H1 (cell line): ENCODE data around the gene ENTPD8. TPM values are rescaled to one million over a fixed set of nuclear protein-coding genes. Genes with fewer than 3 reads are reported as not detected.

ENCODE experiments used
- CTCF ChIA-PET: fragments of 300-600 bp; sonication (Branson Sonifier 250); formaldehyde crosslinking; loops from one replicate; lab custom pipeline; 2021; ENCODE audit not compliant: partially characterized antibody; lab: Charles Lee
- POLR2A ChIA-PET: fragments of 300-600 bp; sonication (Branson Sonifier 250); formaldehyde crosslinking; loops from one replicate; lab custom pipeline; 2021; ENCODE audit warnings: inconsistent platforms; ENCODE audit not compliant: partially characterized antibody; lab: Charles Lee
- DNase-seq, 2 experiments: peaks; one replicate each; pipeline versions ENCODE4 v3.0.0 to v3.0.0-alpha.2; 2010 to 2022; ENCODE audit warnings: low spot score in 2 of 2, low read depth in 1 of 2, mixed read lengths in 1 of 2
- FAIRE-seq: peaks from 2 replicates; lab custom pipeline; 2011; peaks lifted over from hg19 to GRCh38; lab: Jason Lieb, UNC
- H2AFZ ChIP-seq: 2 replicates; pipeline ENCODE4 v1.8.1; 2012; ENCODE audit warnings: low read length, inconsistent platforms
- H2AK5ac ChIP-seq: 2 replicates; pipeline ENCODE4 v1.6.1; 2013; ENCODE audit warnings: low read depth, low read length
- H2BK120ac ChIP-seq: replicated peaks from 2 replicates; pipeline ENCODE3; 2013; ENCODE audit warnings: low read depth, low read length, inconsistent platforms
- H2BK12ac ChIP-seq: 2 replicates; pipeline ENCODE4 v1.6.1; 2013; ENCODE audit warnings: low read depth, low read length
- H2BK15ac ChIP-seq: 2 replicates; pipeline ENCODE4 v1.6.1; 2013; ENCODE audit warnings: low read length
- H2BK20ac ChIP-seq: 2 replicates; pipeline ENCODE4 v1.6.1; 2013; ENCODE audit warnings: low read length
- H2BK5ac ChIP-seq: 2 replicates; pipeline ENCODE4 v1.6.1; 2013; ENCODE audit warnings: low read depth, low read length
- H3K14ac ChIP-seq: 2 replicates; pipeline ENCODE4 v1.6.1; 2013; ENCODE audit warnings: inconsistent platforms; ENCODE audit not compliant: insufficient read length
- H3K18ac ChIP-seq: 2 replicates; pipeline ENCODE4 v1.6.1; 2013; ENCODE audit warnings: low read length; ENCODE audit errors: extremely low read depth
- H3K23ac ChIP-seq: 2 replicates; pipeline ENCODE4 v1.6.1; 2013; ENCODE audit warnings: inconsistent platforms; ENCODE audit not compliant: insufficient read length
- H3K23me2 ChIP-seq: 2 replicates; pipeline ENCODE4 v1.6.1; 2013; ENCODE audit warnings: low read depth, low read length
- H3K27ac ChIP-seq: 2 replicates; pipeline ENCODE4 v1.6.1; 2011; ENCODE audit warnings: low read depth, low read length, inconsistent platforms
- H3K27me3 ChIP-seq, 4 experiments: replicated peaks in 1 of 4; 1 replicate in 1 of 4; 2 replicates in 3 of 4; pipeline versions ENCODE4 v1.6.1 to v1.8.1; 2011 to 2013; ENCODE audit warnings: low read length in 3 of 4, mild to moderate bottlenecking in 3 of 4, inconsistent platforms in 2 of 4, mixed read lengths in 2 of 4, moderate library complexity in 1 of 4; ENCODE audit not compliant: control insufficient read depth in 3 of 4, insufficient read depth in 3 of 4; ENCODE audit errors: extremely low read depth in 1 of 4
- H3K36me3 ChIP-seq, 4 experiments: 2 replicates each; pipeline versions ENCODE4 v1.6.1 to v1.8.1; 2011 to 2013; ENCODE audit warnings: mild to moderate bottlenecking in 4 of 4, low read length in 3 of 4, moderate library complexity in 2 of 4, control low read depth in 1 of 4, inconsistent platforms in 1 of 4; ENCODE audit not compliant: insufficient read depth in 4 of 4, control insufficient read depth in 2 of 4
- H3K4ac ChIP-seq: replicated peaks from 2 replicates; pipeline ENCODE3; 2013; ENCODE audit warnings: low read length, low read depth, mixed read lengths, inconsistent platforms; ENCODE audit not compliant: insufficient read length
- H3K4me1 ChIP-seq, 4 experiments: replicated peaks in 1 of 4; 1 replicate in 1 of 4; 2 replicates in 3 of 4; pipeline versions ENCODE4 v1.6.1 to v1.8.1; 2011 to 2013; ENCODE audit warnings: low read length in 3 of 4, inconsistent platforms in 2 of 4, mixed read lengths in 1 of 4; ENCODE audit not compliant: insufficient read depth in 4 of 4, control insufficient read depth in 3 of 4
- H3K4me2 ChIP-seq, 2 experiments: 2 replicates each; pipeline versions ENCODE4 v1.6.1 to v1.8.1; 2011 to 2013; ENCODE audit warnings: low read depth in 2 of 2, low read length in 2 of 2, control low read depth in 1 of 2, inconsistent platforms in 1 of 2, mild to moderate bottlenecking in 1 of 2; ENCODE audit not compliant: insufficient read depth in 1 of 2
- H3K4me3 ChIP-seq, 4 experiments: fragments of 200-600, 300-600 bp in 1 of 4; sonication (generic), shearing (Covaris generic), sonication (Bioruptor Twin) in 1 of 4; 2 replicates each; pipeline versions ENCODE4 v1.5.1 to v1.8.1; 2011 to 2016; ENCODE audit warnings: low read length in 4 of 4, low read depth in 3 of 4, control low read depth in 2 of 4, inconsistent platforms in 2 of 4, mild to moderate bottlenecking in 2 of 4, mixed read lengths in 1 of 4, moderate library complexity in 1 of 4; ENCODE audit not compliant: insufficient read depth in 2 of 4; ENCODE audit errors: extremely low read depth in 1 of 4
- H3K56ac ChIP-seq: replicated peaks from 2 replicates; pipeline ENCODE3; 2013; ENCODE audit warnings: low read depth, mild to moderate bottlenecking, mixed read lengths, low read length, inconsistent platforms; ENCODE audit not compliant: insufficient read length
- H3K79me1 ChIP-seq: 2 replicates; pipeline ENCODE4 v1.6.1; 2013; ENCODE audit warnings: low read depth, low read length, control low read depth
- H3K79me2 ChIP-seq, 2 experiments: 2 replicates each; pipeline versions ENCODE4 v1.6.1 to v1.8.1; 2012 to 2013; ENCODE audit warnings: low read length in 2 of 2, mild to moderate bottlenecking in 2 of 2, inconsistent platforms in 1 of 2; ENCODE audit not compliant: insufficient read depth in 2 of 2, control insufficient read depth in 1 of 2
- H3K9ac ChIP-seq, 4 experiments: replicated peaks in 1 of 4; 1 replicate in 1 of 4; 2 replicates in 3 of 4; pipeline versions ENCODE4 v1.6.1 to v1.8.1; 2011 to 2013; ENCODE audit warnings: low read depth in 3 of 4, low read length in 3 of 4, control low read depth in 2 of 4, mild to moderate bottlenecking in 2 of 4, moderate library complexity in 2 of 4, inconsistent platforms in 1 of 4; ENCODE audit errors: extremely low read depth in 1 of 4
- H3K9me3 ChIP-seq, 2 experiments: 2 replicates each; pipeline versions ENCODE4 v1.6.1 to v1.8.1; 2012 to 2013; ENCODE audit warnings: mild to moderate bottlenecking in 2 of 2, moderate library complexity in 2 of 2, control low read depth in 1 of 2, inconsistent platforms in 1 of 2, low read depth in 1 of 2, low read length in 1 of 2, mixed read lengths in 1 of 2; ENCODE audit not compliant: insufficient read depth in 2 of 2
- H4K20me1 ChIP-seq, 2 experiments: replicated peaks in 1 of 2; 2 replicates each; pipeline versions ENCODE3 to v1.8.1; 2011 to 2013; ENCODE audit warnings: inconsistent platforms in 2 of 2, low read length in 2 of 2, mild to moderate bottlenecking in 1 of 2; ENCODE audit not compliant: insufficient read depth in 2 of 2, control insufficient read depth in 1 of 2
- H4K5ac ChIP-seq: 2 replicates; pipeline ENCODE4 v1.6.1; 2013; ENCODE audit warnings: low read length, low read depth, mixed read lengths, inconsistent platforms; ENCODE audit not compliant: insufficient read length
- H4K8ac ChIP-seq: 2 replicates; pipeline ENCODE4 v1.8.0; 2013; ENCODE audit warnings: mild to moderate bottlenecking, moderate library complexity, low read length, inconsistent platforms; ENCODE audit not compliant: insufficient read depth; ENCODE audit errors: extremely low read depth
- H4K91ac ChIP-seq: replicated peaks from 2 replicates; pipeline ENCODE3; 2013; ENCODE audit warnings: low read length, mixed read lengths, inconsistent platforms; ENCODE audit not compliant: insufficient read length
- BCL11A ChIP-seq, 2 experiments: IDR thresholded peaks; one replicate each; pipeline ENCODE4 v1.6.1; 2011; ENCODE audit warnings: low read depth in 2 of 2, low read length in 2 of 2, mild to moderate bottlenecking in 2 of 2
- CBX8 ChIP-seq: fragments of 300-800, 300-1000 bp; sonication (generic); IDR thresholded peaks from 2 replicates; pipeline ENCODE4 v1.7.1; 2016; ENCODE audit warnings: low read depth, low read length, borderline replicate concordance
- EZH2 ChIP-seq: fragments of 200-600 bp; sonication (generic); IDR thresholded peaks from 2 replicates; pipeline ENCODE4 v1.7.1; 2012; ENCODE audit warnings: low read depth, mild to moderate bottlenecking, moderate library complexity, low read length, inconsistent platforms; ENCODE audit not compliant: severe bottlenecking
- NRF1 ChIP-seq: IDR thresholded peaks from 2 replicates; pipeline ENCODE4 v1.6.1; 2011; ENCODE audit warnings: mild to moderate bottlenecking, low read depth, low read length, improper control_type of control experiment
- RAD21 ChIP-seq, 2 experiments: IDR thresholded peaks in 1 of 2; conservative IDR thresholded peaks in 1 of 2; 2 replicates each; pipeline ENCODE4 v1.6.1; 2011; ENCODE audit warnings: low read depth in 2 of 2, low read length in 2 of 2, improper control_type of control experiment in 1 of 2, inconsistent platforms in 1 of 2, mild to moderate bottlenecking in 1 of 2, moderate library complexity in 1 of 2
- RBBP5 ChIP-seq: IDR thresholded peaks from 2 replicates; pipeline ENCODE4 v1.7.1; 2012; ENCODE audit warnings: low read depth, mild to moderate bottlenecking, inconsistent platforms, low read length, moderate library complexity, borderline replicate concordance
- SP4 ChIP-seq: IDR thresholded peaks from 2 replicates; pipeline ENCODE4 v1.6.1; 2012; ENCODE audit warnings: low read length, inconsistent platforms
- WGBS, 2 experiments: shearing (Covaris generic) in 1 of 2; methylation state at CpG; one replicate each; pipeline versions ENCODE4 v1.1.6 to v1.1.7; 2013 to 2015; ENCODE audit warnings: low lambda C conversion rate in 2 of 2, mixed read lengths in 2 of 2, inconsistent platforms in 1 of 2, low coverage in 1 of 2, missing lambda C conversion rate in 1 of 2; ENCODE audit not compliant: insufficient replicate concordance in 2 of 2, insufficient coverage in 1 of 2, insufficient read length in 1 of 2; ENCODE audit errors: extremely low coverage in 1 of 2, missing lambda C conversion rate in 1 of 2; 5-methylcytosine and 5-hydroxymethylcytosine counted together
- polyA plus RNA-seq, 7 experiments: library from polyadenylated mRNA; depleted of rRNA in 3 of 7; stranded (reverse) in 5 of 7; unstranded in 2 of 7; fragments of >200 nt in 5 of 7; fragments of 200-250 nt in 2 of 7; gene quantifications; 1 replicate in 5 of 7; 2 replicates in 1 of 7; 4 replicates in 1 of 7; pipeline versions ENCODE4 v1.2.1 to v1.2.3, GENCODE V29; 2011 to 2013; ENCODE audit warnings: missing spikeins in 2 of 7, mixed read lengths in 2 of 7
- total RNA-seq: library from RNA; stranded (reverse); fragmentation: NEBNext Ultra II Directional; extraction: Animal tissue kit (Norgen Biotek cat#: 25700); gene quantifications from 2 replicates; pipeline ENCODE4 v1.2.1, GENCODE V29; 2021

Gene ENTPD8
- total and polyA plus RNA-seq, 2 of the 8 experiments (the other 6 are each of a cell fraction or from before 2014, with no cell fraction given): 0.48 to 0.51 TPM

DNA sequence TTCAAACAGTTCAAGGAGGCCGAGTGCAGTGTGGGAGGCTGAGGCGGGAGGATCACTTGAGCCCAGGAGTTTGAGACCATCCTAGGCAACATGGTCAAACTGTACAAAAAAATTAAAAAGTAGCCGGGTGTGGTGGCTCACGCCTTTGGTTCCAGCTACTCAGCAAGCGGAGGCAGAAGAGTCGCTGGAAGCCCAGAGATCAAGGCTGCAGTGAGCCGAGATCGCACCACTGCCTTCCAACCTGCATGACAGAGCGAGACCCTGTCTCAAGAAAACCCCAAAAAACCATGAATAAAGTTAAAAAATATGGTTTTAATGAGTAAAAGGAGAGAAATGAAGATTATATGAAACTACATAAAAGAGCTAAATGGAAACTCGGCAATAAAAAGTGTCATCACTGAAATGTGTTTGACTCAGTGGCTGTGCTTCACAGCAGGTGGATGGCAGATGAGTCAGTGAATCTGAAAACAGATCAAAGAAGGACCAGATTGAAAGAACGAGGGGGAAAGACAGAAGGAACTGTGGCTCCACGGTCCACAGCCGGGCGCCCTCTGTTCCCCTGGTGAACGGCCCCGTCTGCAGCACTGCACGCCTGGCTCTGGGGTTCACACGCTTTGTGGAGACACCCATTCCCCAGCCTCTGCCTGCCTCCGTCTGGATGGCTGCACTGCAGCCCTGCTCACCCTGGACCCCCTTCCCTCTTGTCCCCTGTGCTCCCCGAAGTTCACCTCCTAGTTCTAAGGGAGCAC is 43.3 kb downstream of the ENTPD8 start:
- CTCF ChIA-PET: interaction anchor here (0.6 kb wide), 1 partner anchor 111 kb away, joined by 5 read pairs; no protein-coding TSS in a partner anchor
- no peak for DNase-seq
- no peak overlapping the region for H2BK120ac ChIP-seq
- no peak overlapping the region for H4K8ac ChIP-seq
- no peak for TF ChIP-seq BCL11A (IDR thresholded peaks at IDR 0.05; ENCODE audit: low read depth in 2 of 2, low read length in 2 of 2)
- no peak for TF ChIP-seq RAD21 (IDR thresholded peaks at IDR 0.05 in 1 of 2, conservative IDR thresholded peaks at IDR 0.05 in 1 of 2; ENCODE audit: low read depth in 2 of 2, low read length in 2 of 2)
- TF ChIP-seq NRF1: no peak
- TF ChIP-seq RBBP5: no peak
- TF ChIP-seq SP4: no peak
- TF ChIP-seq CBX8: no peak
- TF ChIP-seq EZH2: no peak
- H2BK20ac ChIP-seq: no peak overlapping the region
- POLR2A ChIA-PET: interaction anchor here (0.6 kb wide), 2 partner anchors 96 to 310 kb away, joined by 3 read pairs; no protein-coding TSS in a partner anchor
- H3K23me2 ChIP-seq: no peaks in the 10 kb centered on the region
- H3K4me2 ChIP-seq: no peak overlapping the region
- WGBS, 2 experiments: 91% methylated on average over 17 of the region's 20 CpGs; no CpG with 5 or more reads in 1 of the 2 experiments
- no peak overlapping the region for H2AFZ ChIP-seq
- no peaks in the 10 kb centered on the region for H3K27me3 ChIP-seq
- H2BK5ac ChIP-seq: no peak overlapping the region; the same call in 1 of the 2 replicates
- peaks cover 0 to 6% of the 10 kb centered on the region in 2 experiments for H4K20me1 ChIP-seq
- no peaks in the 10 kb centered on the region for H3K4me1 ChIP-seq
- no peak overlapping the region for H3K56ac ChIP-seq
- H3K4me3 ChIP-seq: no peak overlapping the region
- no peak overlapping the region for H3K9ac ChIP-seq
- no peak overlapping the region for H3K18ac ChIP-seq
- no peaks in the 10 kb centered on the region for H3K79me2 ChIP-seq
- no peak overlapping the region for H2BK12ac ChIP-seq
- H2AK5ac ChIP-seq: no peak overlapping the region
- no peak overlapping the region for H4K91ac ChIP-seq
- H2BK15ac ChIP-seq: no peak overlapping the region
- no peak overlapping the region for H4K5ac ChIP-seq
- H3K23ac ChIP-seq: no peak overlapping the region
- H3K27ac ChIP-seq: no peak overlapping the region
- no peak overlapping the region for H3K4ac ChIP-seq
- FAIRE-seq: no peak
- no peaks in the 10 kb centered on the region for H3K79me1 ChIP-seq
- no peak overlapping the region for H3K14ac ChIP-seq
- no peaks in the 10 kb centered on the region for H3K36me3 ChIP-seq
- no peaks in the 10 kb centered on the region; a peak in 1 of 4 replicates for H3K9me3 ChIP-seq
